ENCODE results near the gene TRPT1. TPM values are rescaled to one million over a fixed set of nuclear protein-coding genes. Genes with fewer than 3 reads are reported as not detected.

TRPT1 gene
- polyA plus RNA-seq, 2 of the 4 experiments (the other 2 are of a cell fraction) = 18.6 to 28.5 TPM

- 83% methylated on average over 6 of the region's 7 CpGs for WGBS (ENCODE audit: missing lambda C conversion rate)
- Histone ChIP-seq H3K4me1 (peaks cover 44% of the 10 kb centered on the region), H3K27ac (peak overlapping the region in 1 of 2 experiments; percentile 99; a peak in 2 of 6 replicates), H3K9me3 (no peaks in the 10 kb centered on the region), H3K4me3 (no peak overlapping the region), H3K4me2 (no peak overlapping the region)
- CTCF ChIA-PET = interaction anchor here (3.1 to 12.2 kb wide), 3 partner anchors 12 to 55 kb away, joined by 12 to 220 read pairs (median 206); partner anchors contain the start of genes CATSPERZ and ESRRA
- POLR2A ChIA-PET = no interaction called here
- DNase-seq (ENCODE audit: low read depth in 1 of 2, low spot score in 1 of 2) (no peak), ATAC-seq (no peak), FAIRE-seq (no peak)
- TF ChIP-seq POLR2A (IDR thresholded peaks at IDR 0.05; ENCODE audit: low read length) = peak; percentile 10; the same call in 1 of the 2 replicates
- TF ChIP-seq ZFP36 (IDR thresholded peaks at IDR 0.05; ENCODE audit: borderline replicate concordance, partially characterized antibody) = no peak
- no peak for TF ChIP-seq ZC3H11A (IDR thresholded peaks at IDR 0.05)
Observed at GRCh38 chr11:64248578-64248977, 22.6 kb upstream of the TRPT1 start.

- Histone ChIP-seq H3K27ac (peak overlapping the region; percentile 99 to 100), H3K4me1 (peaks cover 44% of the 10 kb centered on the region), H3K4me2 (peak overlapping the region; percentile 100), H3K9me3 (no peaks in the 10 kb centered on the region), H3K4me3 (peak overlapping the region; percentile 84)
- ATAC-seq (no peak), DNase-seq (ENCODE audit: low read depth in 1 of 2, low spot score in 1 of 2) (no peak), FAIRE-seq (no peak)
- ChIA-PET POLR2A (interaction anchor here (0.6 to 6.0 kb wide), 5 partner anchors 9 to 62 kb away, joined by 3 to 53 read pairs (median 5); partner anchors contain the start of genes NUDT22, STIP1 and TRPT1), CTCF (interaction anchor here (1.4 to 12.2 kb wide), 5 partner anchors 8 to 107 kb away, joined by 4 to 220 read pairs (median 12); partner anchors contain the start of genes CATSPERZ and ESRRA)
- TF ChIP-seq BCL3 (IDR thresholded peaks at IDR 0.05) (no peak), MAX (IDR thresholded peaks at IDR 0.05) (no peak), MAZ (IDR thresholded peaks at IDR 0.05; ENCODE audit: borderline replicate concordance, low read depth, low read length) (no peak), HES2 (IDR thresholded peaks at IDR 0.05) (no peak), RARB (CRISPR knock-in tag; IDR thresholded peaks at IDR 0.05) (no peak), BHLHE40 (IDR thresholded peaks at IDR 0.05; ENCODE audit: low read depth, low read length) (no peak), ZFP36 (IDR thresholded peaks at IDR 0.05; ENCODE audit: borderline replicate concordance, partially characterized antibody) (no peak), NR3C1 (IDR thresholded peaks at IDR 0.05) (no peak)
- WGBS (ENCODE audit: missing lambda C conversion rate) = 56% methylated on average over 29 of the region's 31 CpGs
Observed at GRCh38 chr11:64247729-64248531, 21.9 kb upstream of the TRPT1 start.

- ATAC-seq (peak; percentile 40 to 73), FAIRE-seq (no peak), DNase-seq (ENCODE audit: low read depth in 1 of 2, low spot score in 1 of 2) (peak; percentile 84 to 89)
- Histone ChIP-seq H3K9me3 (no peaks in the 10 kb centered on the region), H3K27ac (peak within 1 kb of the TSS; percentile 99 to 100), H3K4me3 (peak within 1 kb of the TSS; percentile 84), H3K4me1 (peaks cover 45% of the 10 kb centered on the region), H3K4me2 (peak within 1 kb of the TSS; percentile 100)
- WGBS (ENCODE audit: missing lambda C conversion rate) = 1% methylated on average over 26 of the region's 74 CpGs
- POLR2A ChIA-PET = interaction anchor here (0.6 to 6.0 kb wide), 8 partner anchors 9 to 1395 kb away, joined by 3 to 53 read pairs (median 4); partner anchors contain the start of genes ESRRA, NUDT22, STIP1 and TRPT1
- CTCF ChIA-PET = interaction anchor here (1.2 to 12.2 kb wide), 7 partner anchors 9 to 108 kb away, joined by 3 to 220 read pairs (median 4); partner anchors contain the start of genes BAD, CATSPERZ and ESRRA
- TF ChIP-seq CHD4 (IDR thresholded peaks at IDR 0.05; ENCODE audit: borderline replicate concordance) (no peak), BCL3 (IDR thresholded peaks at IDR 0.05) (no peak), MYC (IDR thresholded peaks at IDR 0.05; ENCODE audit: borderline replicate concordance, low read length) (peak; percentile 51; the same call in 1 of the 2 replicates), RFX5 (IDR thresholded peaks at IDR 0.05) (no peak), POLR2AphosphoS2 (conservative IDR thresholded peaks at IDR 0.05; ENCODE audit: low read length) (peak; percentile 75; the same call in 1 of the 2 replicates), JUN (IDR thresholded peaks at IDR 0.05) (0 out of 5 replicates have a peak, but pooled peaks of 1 of the 2 experiments have one; percentile 6), HOXA7 (CRISPR knock-in tag; IDR thresholded peaks at IDR 0.05) (no peak), HOXB5 (CRISPR knock-in tag; IDR thresholded peaks at IDR 0.05) (no peak), MAZ (IDR thresholded peaks at IDR 0.05; ENCODE audit: borderline replicate concordance, low read depth, low read length) (peak; percentile 79; the same call in 1 of the 2 replicates), ZSCAN20 (CRISPR knock-in tag; IDR thresholded peaks at IDR 0.05) (no peak), GATA3 (IDR thresholded peaks at IDR 0.05; ENCODE audit: borderline replicate concordance) (no peak), POLR2A (IDR thresholded peaks at IDR 0.05; ENCODE audit: low read length) (peak; percentile 14; the same call in 1 of the 2 replicates), KDM1A (IDR thresholded peaks at IDR 0.05; ENCODE audit: low read depth) (no peak), KDM5A (IDR thresholded peaks at IDR 0.05) (no peak), ESRRA (IDR thresholded peaks at IDR 0.05; ENCODE audit: borderline replicate concordance, low read length) (no peak), MAX (IDR thresholded peaks at IDR 0.05) (peak; percentile 91), FOSL2 (IDR thresholded peaks at IDR 0.05) (no peak), FOSL2 (CRISPR knock-in tag; IDR thresholded peaks at IDR 0.05) (no peak), HMGXB4 (CRISPR knock-in tag; IDR thresholded peaks at IDR 0.05; ENCODE audit: borderline replicate concordance) (no peak)
Observed at GRCh38 chr11:64246871-64247728, 21.1 kb upstream of the TRPT1 start, which contains the start of gene PPP1R14B. PPP1R14B (minus strand) TSS chr11:64246943; CDS start chr11:64246673, 270 bp downstream.

Measured in A549 (cell line).